IPS-20b (cell line): Measurements from ENCODE around the gene DOC2B.
"Not testable (repeated sequence)": the region's sequence is repeated elsewhere in the genome, so short reads cannot be mapped to it uniquely, and the experiment has no call there.

ENCODE experiments used
- H3K27ac ChIP-seq: one replicate; pipeline ENCODE4 v1.5.1; 2013; ENCODE audit warnings: low read length
- H3K27me3 ChIP-seq: 2 replicates; pipeline ENCODE4 v1.6.1; 2013; ENCODE audit warnings: mild to moderate bottlenecking, low read length, inconsistent platforms; ENCODE audit not compliant: insufficient read depth
- H3K36me3 ChIP-seq: 2 replicates; pipeline ENCODE4 v1.6.1; 2013; ENCODE audit warnings: low read depth, mild to moderate bottlenecking, inconsistent platforms, low read length, moderate library complexity; ENCODE audit not compliant: insufficient read depth
- H3K4me1 ChIP-seq: 2 replicates; pipeline ENCODE4 v1.6.1; 2013; ENCODE audit warnings: mild to moderate bottlenecking, control low read depth, inconsistent platforms, low read length, moderate library complexity; ENCODE audit not compliant: insufficient read depth
- H3K4me3 ChIP-seq: 2 replicates; pipeline ENCODE4 v1.5.1; 2013; ENCODE audit warnings: mild to moderate bottlenecking, low read length, inconsistent platforms
- H3K9ac ChIP-seq: 2 replicates; pipeline ENCODE4 v1.6.1; 2013; ENCODE audit warnings: low read depth, mild to moderate bottlenecking, inconsistent platforms, low read length, moderate library complexity
- H3K9me3 ChIP-seq: 2 replicates; pipeline ENCODE4 v1.6.1; 2013; ENCODE audit warnings: mild to moderate bottlenecking, low read depth, low read length, inconsistent platforms; ENCODE audit not compliant: insufficient read depth

Gene DOC2B

DNA sequence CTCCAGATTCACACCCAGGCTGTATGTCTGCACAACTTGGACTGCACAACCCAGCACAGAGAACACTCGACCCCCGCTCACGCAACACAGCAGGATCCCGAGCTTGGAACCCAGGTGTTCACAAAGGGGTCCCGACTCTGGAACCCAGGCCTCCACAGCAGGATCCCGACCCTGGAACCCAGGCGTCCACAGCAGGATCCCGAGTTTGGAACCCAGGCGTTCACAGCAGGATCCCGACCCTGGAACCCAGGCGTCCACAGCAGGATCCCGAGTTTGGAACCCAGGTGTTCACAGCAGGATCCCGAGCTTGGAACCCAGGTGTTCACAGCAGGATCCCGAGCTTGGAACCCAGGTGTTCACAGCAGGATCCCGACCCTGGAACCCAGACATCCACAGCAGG lies 16.8 kb upstream of the DOC2B start:
- peaks cover 12% of the 10 kb centered on the region; the same call in 1 of the 2 replicates for H3K4me1 ChIP-seq
- not testable (repeated sequence) for H3K9me3 ChIP-seq, H3K4me3 ChIP-seq, H3K27ac ChIP-seq, H3K9ac ChIP-seq, H3K36me3 ChIP-seq, H3K27me3 ChIP-seq

- Histone ChIP-seq H3K9ac (no peak overlapping the region), H3K36me3 (no peaks in the 10 kb centered on the region), H3K27ac (no peak overlapping the region), H3K9me3 (no peaks in the 10 kb centered on the region), H3K4me1 (peaks cover 12% of the 10 kb centered on the region; the same call in 1 of the 2 replicates), H3K27me3 (0 out of 2 replicates have a peak, but pooled peaks cover 5% of the 10 kb centered on the region), H3K4me3 (no peak overlapping the region)
These were observed 15.9 kb upstream of the DOC2B start for GRCh38 chr17:197352-197751.

DNA sequence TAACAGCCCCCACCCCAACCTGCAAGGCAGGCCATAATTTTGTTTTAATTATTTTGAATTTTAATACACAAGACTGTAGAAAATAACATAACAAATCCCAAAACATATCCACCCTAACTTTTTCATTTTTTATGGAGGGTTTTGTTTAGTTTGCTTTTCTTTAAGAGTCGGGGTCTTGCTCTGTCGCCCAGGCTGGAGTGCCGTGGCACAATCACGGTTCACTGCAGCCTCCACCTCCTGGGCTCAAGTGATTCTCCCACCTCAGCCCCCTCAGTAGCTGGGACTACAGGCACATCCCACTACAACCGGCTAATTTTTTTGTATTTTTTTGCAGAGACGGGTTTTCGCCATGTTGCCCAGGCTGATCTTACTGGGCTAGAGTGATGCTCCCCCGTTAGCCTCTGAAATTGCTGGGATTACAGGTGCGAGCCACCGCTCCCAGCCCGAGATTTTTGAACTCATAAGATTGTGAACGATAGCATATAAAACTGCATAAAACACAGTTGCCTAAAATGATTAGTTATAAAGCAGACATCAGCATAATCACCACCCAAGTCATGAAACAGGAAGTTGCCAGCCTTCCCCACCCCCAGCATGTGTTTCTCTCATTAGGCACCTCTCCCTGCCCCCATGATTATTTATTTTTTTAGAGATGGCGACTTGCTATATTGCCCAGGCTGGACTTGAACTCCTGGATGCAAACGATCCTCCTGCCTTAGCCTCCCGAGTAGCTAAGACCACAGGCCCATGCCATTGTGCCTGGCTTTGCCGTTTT lies 13.6 kb upstream of the DOC2B start:
- no peak overlapping the region for H3K9ac ChIP-seq
- no peak overlapping the region for H3K4me3 ChIP-seq
- no peaks in the 10 kb centered on the region for H3K9me3 ChIP-seq

GRCh38 chr17:193841-194806 lies 12.7 kb upstream of the DOC2B start:
- Histone ChIP-seq H3K27ac (no peak overlapping the region), H3K27me3 (no peaks in the 10 kb centered on the region), H3K9me3 (no peaks in the 10 kb centered on the region), H3K9ac (no peak overlapping the region), H3K4me1 (peaks cover under 1% of the 10 kb centered on the region; the same call in 1 of the 2 replicates), H3K36me3 (no peaks in the 10 kb centered on the region), H3K4me3 (no peak overlapping the region)

More for the DNA sequence above, 13.6 kb upstream of the DOC2B start:
- Histone ChIP-seq H3K27ac (no peak overlapping the region), H3K36me3 (no peaks in the 10 kb centered on the region), H3K4me1 (peaks cover 5% of the 10 kb centered on the region; the same call in 1 of the 2 replicates), H3K27me3 (0 out of 2 replicates have a peak, but pooled peaks cover 5% of the 10 kb centered on the region)

GRCh38 chr17:193426-193810 lies 12.0 kb upstream of the DOC2B start:
- Histone ChIP-seq H3K9me3 (no peaks in the 10 kb centered on the region), H3K4me3 (no peak overlapping the region), H3K4me1 (no peaks in the 10 kb centered on the region), H3K36me3 (no peaks in the 10 kb centered on the region), H3K9ac (no peak overlapping the region), H3K27me3 (no peaks in the 10 kb centered on the region), H3K27ac (no peak overlapping the region)

DNA sequence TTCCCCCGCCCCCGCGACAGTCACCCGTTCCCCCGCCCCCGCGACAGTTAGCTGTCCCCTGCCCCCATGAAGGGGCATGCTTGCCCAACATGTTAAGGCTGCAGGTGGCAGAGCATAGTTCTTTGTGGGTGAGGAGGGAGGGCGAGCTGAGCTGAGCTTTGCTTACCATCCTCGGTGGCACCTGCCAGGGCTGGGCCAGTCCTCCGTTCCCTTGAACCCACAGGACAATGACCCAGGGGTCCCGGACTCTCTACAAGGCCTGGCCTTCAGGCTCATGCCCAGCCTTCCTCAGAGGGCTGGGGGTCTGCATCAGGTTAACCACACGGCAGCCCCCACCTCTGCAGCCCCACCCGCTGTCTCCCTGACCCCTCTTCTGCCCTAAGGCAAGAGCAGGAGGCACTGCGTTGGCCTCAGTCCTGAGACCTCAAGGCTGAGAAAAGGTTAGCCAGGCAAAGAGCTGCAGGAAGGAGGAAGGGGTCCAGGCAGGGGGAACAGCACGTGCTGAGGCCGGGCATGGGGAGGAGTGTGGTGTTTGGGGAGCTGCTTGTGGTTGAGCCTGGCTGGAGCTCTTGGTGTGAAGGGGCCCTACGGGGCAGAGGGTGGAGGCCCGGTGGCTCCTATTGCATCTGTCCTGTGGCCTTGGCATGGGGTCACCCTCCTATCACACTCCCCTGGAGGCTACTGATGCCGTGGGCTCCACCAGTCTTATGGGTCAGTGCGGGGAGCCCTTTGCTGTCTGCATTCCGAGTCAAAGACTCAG lies 11.4 kb upstream of the DOC2B start:
- H3K27me3 ChIP-seq: no peaks in the 10 kb centered on the region

GRCh38 chr17:189444-189843 lies 8.0 kb upstream of the DOC2B start:
- Histone ChIP-seq H3K27ac (no peak overlapping the region), H3K9ac (no peak overlapping the region), H3K4me3 (no peak overlapping the region), H3K4me1 (no peaks in the 10 kb centered on the region), H3K36me3 (no peaks in the 10 kb centered on the region), H3K27me3 (peaks cover 10% of the 10 kb centered on the region), H3K9me3 (no peaks in the 10 kb centered on the region)

More for the DNA sequence above, 11.4 kb upstream of the DOC2B start:
- no peak overlapping the region for H3K9ac ChIP-seq
- H3K9me3 ChIP-seq: no peaks in the 10 kb centered on the region
- no peaks in the 10 kb centered on the region for H3K4me1 ChIP-seq
- H3K4me3 ChIP-seq: no peak overlapping the region
- H3K27ac ChIP-seq: no peak overlapping the region
- no peaks in the 10 kb centered on the region for H3K36me3 ChIP-seq

DNA sequence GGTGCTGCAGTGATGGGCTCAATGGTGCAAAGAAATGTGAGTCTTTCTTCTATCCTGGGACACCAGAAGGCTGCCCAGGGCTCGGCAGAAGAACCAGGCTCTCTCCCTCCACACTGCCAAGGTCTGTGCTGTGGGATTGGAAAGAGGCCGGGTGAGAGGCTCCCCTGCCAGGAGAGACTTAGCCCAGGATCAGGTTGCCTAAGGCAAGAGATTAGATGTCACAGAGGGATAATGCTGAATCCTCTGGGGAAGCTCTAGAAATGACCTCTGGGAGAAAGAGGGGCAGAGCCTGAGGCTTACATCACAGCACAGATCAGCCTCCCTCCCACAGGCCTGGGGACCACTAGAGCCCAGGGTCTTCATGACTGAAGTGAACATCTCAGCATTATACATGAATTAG lies 5.7 kb upstream of the DOC2B start:
- no peak overlapping the region for H3K27ac ChIP-seq

DNA sequence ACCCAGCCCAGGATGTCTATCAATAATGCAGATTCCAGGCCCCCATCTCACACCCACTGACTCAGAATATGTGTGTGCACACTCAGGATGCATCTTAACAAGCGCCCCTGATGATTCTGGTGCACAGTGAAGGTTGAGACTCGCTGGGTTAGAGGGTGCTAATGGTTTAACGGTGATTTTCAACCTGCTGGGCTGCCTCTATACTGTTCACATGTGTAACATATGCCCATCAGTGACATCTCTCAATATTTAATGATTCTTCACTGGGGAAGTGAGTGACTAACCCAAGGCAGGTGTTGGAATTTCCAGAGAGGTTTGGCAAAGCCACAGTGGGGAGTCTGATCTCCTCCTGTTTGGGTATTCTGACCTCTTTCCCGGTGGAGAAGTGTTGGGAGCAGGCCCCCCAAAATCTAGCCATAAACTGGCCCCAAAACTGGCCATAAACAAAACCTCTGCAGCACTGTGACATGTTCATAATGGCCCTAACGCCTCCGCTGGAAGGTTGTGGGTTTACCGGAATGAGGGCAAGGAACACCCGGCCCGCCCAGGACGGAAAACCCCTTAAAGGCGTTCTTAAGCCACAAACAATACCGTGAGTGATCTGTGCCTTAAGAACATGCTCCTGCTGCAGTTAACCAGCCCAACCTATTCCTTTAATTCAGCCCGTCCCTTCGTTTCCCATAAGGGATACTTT lies 4.1 kb upstream of the DOC2B start:
- Histone ChIP-seq H3K9ac (no peak overlapping the region), H3K4me1 (peaks cover 7% of the 10 kb centered on the region; the same call in 1 of the 2 replicates), H3K36me3 (no peaks in the 10 kb centered on the region), H3K4me3 (no peak overlapping the region), H3K27me3 (peaks cover 47% of the 10 kb centered on the region), H3K27ac (no peak overlapping the region), H3K9me3 (no peaks in the 10 kb centered on the region)

More for the DNA sequence above, 5.7 kb upstream of the DOC2B start:
- Histone ChIP-seq H3K9ac (no peak overlapping the region), H3K36me3 (no peaks in the 10 kb centered on the region), H3K4me3 (no peak overlapping the region), H3K27me3 (peaks cover 34% of the 10 kb centered on the region), H3K9me3 (no peaks in the 10 kb centered on the region), H3K4me1 (peaks cover 6% of the 10 kb centered on the region; the same call in 1 of the 2 replicates)

- Histone ChIP-seq H3K4me1 (peaks cover 7% of the 10 kb centered on the region; the same call in 1 of the 2 replicates), H3K27ac (no peak overlapping the region), H3K9ac (no peak overlapping the region), H3K4me3 (no peak overlapping the region), H3K36me3 (no peaks in the 10 kb centered on the region), H3K9me3 (no peaks in the 10 kb centered on the region), H3K27me3 (peaks cover 73% of the 10 kb centered on the region)
These were observed 1.6 kb upstream of the DOC2B start for GRCh38 chr17:183021-183420.
